GM23338 (cell line): ENCODE measurements around the gene FNDC4. TPM values are rescaled to one million over a fixed set of nuclear protein-coding genes. Genes with fewer than 3 reads are reported as not detected.

Experiments
- ATAC-seq: fragments of 200-7000 bp; cut with Tn5 transposase; 3 replicates; pipeline ENCODE4 v1.9.1; 2020
- DNase-seq: peaks from one replicate; pipeline ENCODE4 v3.0.0-alpha.2; 2015; ENCODE audit warnings: low spot score
- H2AFZ ChIP-seq: fragments of 200-600 bp; sonication (generic); 2 replicates; pipeline ENCODE4 v1.8.0; 2016; ENCODE audit warnings: antibody characterized with exemption, mild to moderate bottlenecking, moderate library complexity
- H3F3A ChIP-seq: fragments of 200-600 bp; sonication (generic); replicated peaks from 2 replicates; pipeline ENCODE4 v1.8.0; 2017; ENCODE audit warnings: antibody characterized with exemption, mixed run types, low read depth
- H3K27ac ChIP-seq: fragments of 200-600 bp; sonication (generic); 2 replicates; pipeline ENCODE4 v1.6.1; 2016; ENCODE audit warnings: low read depth
- H3K27me3 ChIP-seq: fragments of 200-600 bp; sonication (generic); 2 replicates; pipeline ENCODE4 v1.8.0; 2016; ENCODE audit warnings: mild to moderate bottlenecking, mixed run types, moderate library complexity; ENCODE audit not compliant: insufficient read depth
- H3K36me3 ChIP-seq: fragments of 200-600 bp; sonication (generic); 2 replicates; pipeline ENCODE4 v1.8.0; 2016; ENCODE audit warnings: mild to moderate bottlenecking; ENCODE audit not compliant: insufficient read depth
- H3K4me1 ChIP-seq: fragments of 200-600 bp; sonication (generic); 2 replicates; pipeline ENCODE4 v1.8.0; 2016; ENCODE audit warnings: mild to moderate bottlenecking, moderate library complexity; ENCODE audit not compliant: insufficient read depth
- H3K4me2 ChIP-seq: fragments of 200-600 bp; sonication (generic); 2 replicates; pipeline ENCODE4 v1.7.1; 2017; ENCODE audit warnings: mixed run types
- H3K4me3 ChIP-seq: fragments of 200-600 bp; sonication (generic); 2 replicates; pipeline ENCODE4 v1.6.1; 2016; ENCODE audit warnings: mixed run types
- H3K79me2 ChIP-seq: fragments of 200-600 bp; sonication (generic); replicated peaks from 2 replicates; pipeline ENCODE4 v1.8.0; 2017; ENCODE audit warnings: mild to moderate bottlenecking; ENCODE audit not compliant: insufficient read depth
- H3K9me2 ChIP-seq: fragments of 200-600 bp; sonication (generic); 2 replicates; pipeline ENCODE4 v1.8.0; 2017; ENCODE audit not compliant: insufficient read depth
- H4K20me1 ChIP-seq: fragments of 200-600 bp; sonication (generic); replicated peaks from 2 replicates; pipeline ENCODE4 v1.8.0; 2017; ENCODE audit warnings: mild to moderate bottlenecking; ENCODE audit not compliant: insufficient read depth
- H3K27ac Mint-ChIP-seq: 2 replicates; pipeline ENCODE4 v1.8.0; 2020; ENCODE audit warnings: inconsistent platforms, mild to moderate bottlenecking, moderate library complexity, mixed read lengths
- H3K27me3 Mint-ChIP-seq: 3 replicates; pipeline ENCODE4 v1.8.0; 2022; ENCODE audit warnings: low read depth, mild to moderate bottlenecking, moderate library complexity, mixed read lengths, inconsistent platforms; ENCODE audit not compliant: insufficient read depth, poor library complexity
- H3K36me3 Mint-ChIP-seq: 3 replicates; pipeline ENCODE4 v1.8.0; 2021; ENCODE audit warnings: low read depth, mild to moderate bottlenecking, inconsistent platforms, moderate library complexity, mixed read lengths
- H3K4me1 Mint-ChIP-seq: 3 replicates; pipeline ENCODE4 v1.8.0; 2020; ENCODE audit warnings: mild to moderate bottlenecking, inconsistent platforms, mixed read lengths
- H3K4me3 Mint-ChIP-seq: 3 replicates; pipeline ENCODE4 v1.8.0; 2021; ENCODE audit warnings: moderate library complexity, mild to moderate bottlenecking, inconsistent platforms, mixed read lengths
- H3K9me3 Mint-ChIP-seq: 3 replicates; pipeline ENCODE4 v1.8.0; 2020; ENCODE audit warnings: moderate library complexity, mild to moderate bottlenecking, inconsistent platforms, mixed read lengths
- CREB1 ChIP-seq: fragments of 250-450 bp; sonication (Bioruptor Pico); IDR thresholded peaks from 2 replicates; pipeline ENCODE4 v1.5.0; 2020; ENCODE audit warnings: low read depth, mild to moderate bottlenecking, moderate library complexity
- EZH2phosphoT487 ChIP-seq: fragments of 200-600 bp; sonication (generic); IDR thresholded peaks from one replicate; pipeline ENCODE4 v1.8.1; 2018; ENCODE audit warnings: antibody characterized with exemption; ENCODE audit not compliant: unreplicated experiment
- JUNB ChIP-seq: IDR thresholded peaks from one replicate; pipeline ENCODE4 v1.6.1; 2016; ENCODE audit warnings: antibody characterized with exemption; ENCODE audit not compliant: unreplicated experiment
- NANOG ChIP-seq: IDR thresholded peaks from 2 replicates; pipeline ENCODE4 v1.6.1; 2016; ENCODE audit warnings: antibody characterized with exemption, borderline replicate concordance
- POLR2AphosphoS5 ChIP-seq: IDR thresholded peaks from 2 replicates; pipeline ENCODE4 v1.6.1; 2016; ENCODE audit warnings: antibody characterized with exemption, low read depth
- polyA plus RNA-seq: library from polyadenylated mRNA; unstranded; fragments of >200 nt; fragmentation: Nextera tagmentation; extraction: Ambion mirVana; gene quantifications from 2 replicates; pipeline ENCODE4 v1.2.1, GENCODE V29; 2016
- total RNA-seq: library from RNA; depleted of rRNA; stranded (reverse); fragments of >200 nt; shearing (Covaris generic); gene quantifications from 2 replicates; pipeline ENCODE4 v1.2.3, GENCODE V29; 2014
- TF ChIP-seq, protein P1 (sequence below): fragments of 250-450 bp; sonication (Bioruptor Pico); IDR thresholded peaks from 2 replicates; pipeline ENCODE4 v1.5.0; 2020; ENCODE audit warnings: mild to moderate bottlenecking, moderate library complexity
- TF ChIP-seq, protein P2 (sequence below), 2 experiments: fragments of 200-600 bp in 1 of 2; sonication (generic) in 1 of 2; conservative IDR thresholded peaks; 2 replicates each; pipeline versions ENCODE4 v1.5.1 to v1.6.1; 2016 to 2017; ENCODE audit warnings: antibody characterized with exemption in 2 of 2, low read depth in 2 of 2, mild to moderate bottlenecking in 2 of 2, moderate library complexity in 1 of 2
- TF ChIP-seq, protein P3 (sequence below): IDR thresholded peaks from one replicate; pipeline ENCODE4 v1.6.1; 2018; ENCODE audit warnings: antibody characterized with exemption; ENCODE audit not compliant: unreplicated experiment
- TF ChIP-seq, protein P4 (sequence below): IDR thresholded peaks from 2 replicates; pipeline ENCODE4 v1.6.1; 2016; ENCODE audit warnings: antibody characterized with exemption

Gene FNDC4
- total and polyA plus RNA-seq, 2 experiments from 2014 or later, result 5.9 to 13.3 TPM

DNA sequence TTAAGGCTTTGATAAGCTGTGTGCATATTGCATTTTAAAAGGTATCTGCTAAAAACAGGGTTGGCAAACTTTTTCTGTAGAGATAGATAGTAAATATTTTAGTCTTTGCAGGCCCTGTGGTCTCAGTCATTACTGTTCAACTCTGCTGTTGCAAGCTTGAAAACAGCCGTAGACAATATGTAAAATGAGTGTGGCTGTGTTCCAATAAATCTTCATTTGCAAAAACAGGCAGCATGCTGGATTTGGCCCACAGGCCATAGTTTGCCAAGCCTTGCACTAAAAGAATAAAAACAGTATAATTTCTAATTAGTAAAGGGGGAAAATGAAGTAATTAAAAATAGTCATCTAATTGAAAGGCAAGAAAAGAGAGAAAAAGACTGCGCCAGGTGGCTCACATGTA lies 37.0 kb upstream of the FNDC4 start:
- Mint-ChIP-seq H3K36me3 (no peaks in the 10 kb centered on the region), H3K9me3 (no peaks in the 10 kb centered on the region), H3K4me1 (no peaks in the 10 kb centered on the region), H3K4me3 (no peak overlapping the region), H3K27ac (no peak overlapping the region), H3K27me3 (peaks cover 3% of the 10 kb centered on the region)
- no peak overlapping the region for H2AFZ ChIP-seq
- H3K9me2 ChIP-seq, result no peaks in the 10 kb centered on the region
- H3K4me2 ChIP-seq, result no peak overlapping the region
- H4K20me1 ChIP-seq, result no peaks in the 10 kb centered on the region
- no peaks in the 10 kb centered on the region for H3K27me3 ChIP-seq
- no peaks in the 10 kb centered on the region for H3K4me1 ChIP-seq
- no peaks in the 10 kb centered on the region for H3K79me2 ChIP-seq
- TF ChIP-seq EZH2phosphoT487, result no peak
- TF ChIP-seq NANOG, result no peak
- no peak for TF ChIP-seq POLR2AphosphoS5
- TF ChIP-seq, protein P1, sequence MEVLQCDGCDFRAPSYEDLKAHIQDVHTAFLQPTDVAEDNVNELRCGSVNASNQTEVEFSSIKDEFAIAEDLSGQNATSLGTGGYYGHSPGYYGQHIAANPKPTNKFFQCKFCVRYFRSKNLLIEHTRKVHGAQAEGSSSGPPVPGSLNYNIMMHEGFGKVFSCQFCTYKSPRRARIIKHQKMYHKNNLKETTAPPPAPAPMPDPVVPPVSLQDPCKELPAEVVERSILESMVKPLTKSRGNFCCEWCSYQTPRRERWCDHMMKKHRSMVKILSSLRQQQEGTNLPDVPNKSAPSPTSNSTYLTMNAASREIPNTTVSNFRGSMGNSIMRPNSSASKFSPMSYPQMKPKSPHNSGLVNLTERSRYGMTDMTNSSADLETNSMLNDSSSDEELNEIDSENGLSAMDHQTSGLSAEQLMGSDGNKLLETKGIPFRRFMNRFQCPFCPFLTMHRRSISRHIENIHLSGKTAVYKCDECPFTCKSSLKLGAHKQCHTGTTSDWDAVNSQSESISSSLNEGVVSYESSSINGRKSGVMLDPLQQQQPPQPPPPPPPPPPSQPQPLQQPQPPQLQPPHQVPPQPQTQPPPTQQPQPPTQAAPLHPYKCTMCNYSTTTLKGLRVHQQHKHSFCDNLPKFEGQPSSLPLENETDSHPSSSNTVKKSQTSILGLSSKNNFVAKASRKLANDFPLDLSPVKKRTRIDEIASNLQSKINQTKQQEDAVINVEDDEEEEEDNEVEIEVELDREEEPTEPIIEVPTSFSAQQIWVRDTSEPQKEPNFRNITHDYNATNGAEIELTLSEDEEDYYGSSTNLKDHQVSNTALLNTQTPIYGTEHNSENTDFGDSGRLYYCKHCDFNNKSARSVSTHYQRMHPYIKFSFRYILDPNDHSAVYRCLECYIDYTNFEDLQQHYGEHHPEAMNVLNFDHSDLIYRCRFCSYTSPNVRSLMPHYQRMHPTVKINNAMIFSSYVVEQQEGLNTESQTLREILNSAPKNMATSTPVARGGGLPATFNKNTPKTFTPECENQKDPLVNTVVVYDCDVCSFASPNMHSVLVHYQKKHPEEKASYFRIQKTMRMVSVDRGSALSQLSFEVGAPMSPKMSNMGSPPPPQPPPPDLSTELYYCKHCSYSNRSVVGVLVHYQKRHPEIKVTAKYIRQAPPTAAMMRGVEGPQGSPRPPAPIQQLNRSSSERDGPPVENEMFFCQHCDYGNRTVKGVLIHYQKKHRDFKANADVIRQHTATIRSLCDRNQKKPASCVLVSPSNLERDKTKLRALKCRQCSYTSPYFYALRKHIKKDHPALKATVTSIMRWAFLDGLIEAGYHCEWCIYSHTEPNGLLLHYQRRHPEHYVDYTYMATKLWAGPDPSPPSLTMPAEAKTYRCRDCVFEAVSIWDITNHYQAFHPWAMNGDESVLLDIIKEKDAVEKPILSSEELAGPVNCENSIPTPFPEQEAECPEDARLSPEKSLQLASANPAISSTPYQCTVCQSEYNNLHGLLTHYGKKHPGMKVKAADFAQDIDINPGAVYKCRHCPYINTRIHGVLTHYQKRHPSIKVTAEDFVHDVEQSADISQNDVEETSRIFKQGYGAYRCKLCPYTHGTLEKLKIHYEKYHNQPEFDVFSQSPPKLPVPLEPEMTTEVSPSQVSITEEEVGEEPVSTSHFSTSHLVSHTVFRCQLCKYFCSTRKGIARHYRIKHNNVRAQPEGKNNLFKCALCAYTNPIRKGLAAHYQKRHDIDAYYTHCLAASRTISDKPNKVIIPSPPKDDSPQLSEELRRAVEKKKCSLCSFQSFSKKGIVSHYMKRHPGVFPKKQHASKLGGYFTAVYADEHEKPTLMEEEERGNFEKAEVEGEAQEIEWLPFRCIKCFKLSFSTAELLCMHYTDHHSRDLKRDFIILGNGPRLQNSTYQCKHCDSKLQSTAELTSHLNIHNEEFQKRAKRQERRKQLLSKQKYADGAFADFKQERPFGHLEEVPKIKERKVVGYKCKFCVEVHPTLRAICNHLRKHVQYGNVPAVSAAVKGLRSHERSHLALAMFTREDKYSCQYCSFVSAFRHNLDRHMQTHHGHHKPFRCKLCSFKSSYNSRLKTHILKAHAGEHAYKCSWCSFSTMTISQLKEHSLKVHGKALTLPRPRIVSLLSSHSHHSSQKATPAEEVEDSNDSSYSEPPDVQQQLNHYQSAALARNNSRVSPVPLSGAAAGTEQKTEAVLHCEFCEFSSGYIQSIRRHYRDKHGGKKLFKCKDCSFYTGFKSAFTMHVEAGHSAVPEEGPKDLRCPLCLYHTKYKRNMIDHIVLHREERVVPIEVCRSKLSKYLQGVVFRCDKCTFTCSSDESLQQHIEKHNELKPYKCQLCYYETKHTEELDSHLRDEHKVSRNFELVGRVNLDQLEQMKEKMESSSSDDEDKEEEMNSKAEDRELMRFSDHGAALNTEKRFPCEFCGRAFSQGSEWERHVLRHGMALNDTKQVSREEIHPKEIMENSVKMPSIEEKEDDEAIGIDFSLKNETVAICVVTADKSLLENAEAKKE (CRISPR knock-in tag), result no peak
- TF ChIP-seq JUNB, result no peak
- TF ChIP-seq, protein P2, sequence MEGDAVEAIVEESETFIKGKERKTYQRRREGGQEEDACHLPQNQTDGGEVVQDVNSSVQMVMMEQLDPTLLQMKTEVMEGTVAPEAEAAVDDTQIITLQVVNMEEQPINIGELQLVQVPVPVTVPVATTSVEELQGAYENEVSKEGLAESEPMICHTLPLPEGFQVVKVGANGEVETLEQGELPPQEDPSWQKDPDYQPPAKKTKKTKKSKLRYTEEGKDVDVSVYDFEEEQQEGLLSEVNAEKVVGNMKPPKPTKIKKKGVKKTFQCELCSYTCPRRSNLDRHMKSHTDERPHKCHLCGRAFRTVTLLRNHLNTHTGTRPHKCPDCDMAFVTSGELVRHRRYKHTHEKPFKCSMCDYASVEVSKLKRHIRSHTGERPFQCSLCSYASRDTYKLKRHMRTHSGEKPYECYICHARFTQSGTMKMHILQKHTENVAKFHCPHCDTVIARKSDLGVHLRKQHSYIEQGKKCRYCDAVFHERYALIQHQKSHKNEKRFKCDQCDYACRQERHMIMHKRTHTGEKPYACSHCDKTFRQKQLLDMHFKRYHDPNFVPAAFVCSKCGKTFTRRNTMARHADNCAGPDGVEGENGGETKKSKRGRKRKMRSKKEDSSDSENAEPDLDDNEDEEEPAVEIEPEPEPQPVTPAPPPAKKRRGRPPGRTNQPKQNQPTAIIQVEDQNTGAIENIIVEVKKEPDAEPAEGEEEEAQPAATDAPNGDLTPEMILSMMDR (conservative IDR thresholded peaks at IDR 0.05; ENCODE audit: low read depth in 2 of 2), result no peak
- TF ChIP-seq, protein P3, sequence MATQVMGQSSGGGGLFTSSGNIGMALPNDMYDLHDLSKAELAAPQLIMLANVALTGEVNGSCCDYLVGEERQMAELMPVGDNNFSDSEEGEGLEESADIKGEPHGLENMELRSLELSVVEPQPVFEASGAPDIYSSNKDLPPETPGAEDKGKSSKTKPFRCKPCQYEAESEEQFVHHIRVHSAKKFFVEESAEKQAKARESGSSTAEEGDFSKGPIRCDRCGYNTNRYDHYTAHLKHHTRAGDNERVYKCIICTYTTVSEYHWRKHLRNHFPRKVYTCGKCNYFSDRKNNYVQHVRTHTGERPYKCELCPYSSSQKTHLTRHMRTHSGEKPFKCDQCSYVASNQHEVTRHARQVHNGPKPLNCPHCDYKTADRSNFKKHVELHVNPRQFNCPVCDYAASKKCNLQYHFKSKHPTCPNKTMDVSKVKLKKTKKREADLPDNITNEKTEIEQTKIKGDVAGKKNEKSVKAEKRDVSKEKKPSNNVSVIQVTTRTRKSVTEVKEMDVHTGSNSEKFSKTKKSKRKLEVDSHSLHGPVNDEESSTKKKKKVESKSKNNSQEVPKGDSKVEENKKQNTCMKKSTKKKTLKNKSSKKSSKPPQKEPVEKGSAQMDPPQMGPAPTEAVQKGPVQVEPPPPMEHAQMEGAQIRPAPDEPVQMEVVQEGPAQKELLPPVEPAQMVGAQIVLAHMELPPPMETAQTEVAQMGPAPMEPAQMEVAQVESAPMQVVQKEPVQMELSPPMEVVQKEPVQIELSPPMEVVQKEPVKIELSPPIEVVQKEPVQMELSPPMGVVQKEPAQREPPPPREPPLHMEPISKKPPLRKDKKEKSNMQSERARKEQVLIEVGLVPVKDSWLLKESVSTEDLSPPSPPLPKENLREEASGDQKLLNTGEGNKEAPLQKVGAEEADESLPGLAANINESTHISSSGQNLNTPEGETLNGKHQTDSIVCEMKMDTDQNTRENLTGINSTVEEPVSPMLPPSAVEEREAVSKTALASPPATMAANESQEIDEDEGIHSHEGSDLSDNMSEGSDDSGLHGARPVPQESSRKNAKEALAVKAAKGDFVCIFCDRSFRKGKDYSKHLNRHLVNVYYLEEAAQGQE, result no peak
- no peak for TF ChIP-seq CREB1 (CRISPR knock-in tag)
- TF ChIP-seq, protein P4, sequence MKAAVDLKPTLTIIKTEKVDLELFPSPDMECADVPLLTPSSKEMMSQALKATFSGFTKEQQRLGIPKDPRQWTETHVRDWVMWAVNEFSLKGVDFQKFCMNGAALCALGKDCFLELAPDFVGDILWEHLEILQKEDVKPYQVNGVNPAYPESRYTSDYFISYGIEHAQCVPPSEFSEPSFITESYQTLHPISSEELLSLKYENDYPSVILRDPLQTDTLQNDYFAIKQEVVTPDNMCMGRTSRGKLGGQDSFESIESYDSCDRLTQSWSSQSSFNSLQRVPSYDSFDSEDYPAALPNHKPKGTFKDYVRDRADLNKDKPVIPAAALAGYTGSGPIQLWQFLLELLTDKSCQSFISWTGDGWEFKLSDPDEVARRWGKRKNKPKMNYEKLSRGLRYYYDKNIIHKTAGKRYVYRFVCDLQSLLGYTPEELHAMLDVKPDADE, result no peak
- ATAC-seq, result no peak
- no peak overlapping the region for H3K27ac ChIP-seq
- no peak for DNase-seq
- H3K4me3 ChIP-seq, result no peak overlapping the region
- no peaks in the 10 kb centered on the region for H3K36me3 ChIP-seq
- no peaks in the 10 kb centered on the region for H3F3A ChIP-seq
